Measurements from ENCODE around the gene TCAF1.
"Not testable (repeated sequence)": the region's sequence is repeated elsewhere in the genome, so short reads cannot be mapped to it uniquely, and the experiment has no call there.

DNA sequence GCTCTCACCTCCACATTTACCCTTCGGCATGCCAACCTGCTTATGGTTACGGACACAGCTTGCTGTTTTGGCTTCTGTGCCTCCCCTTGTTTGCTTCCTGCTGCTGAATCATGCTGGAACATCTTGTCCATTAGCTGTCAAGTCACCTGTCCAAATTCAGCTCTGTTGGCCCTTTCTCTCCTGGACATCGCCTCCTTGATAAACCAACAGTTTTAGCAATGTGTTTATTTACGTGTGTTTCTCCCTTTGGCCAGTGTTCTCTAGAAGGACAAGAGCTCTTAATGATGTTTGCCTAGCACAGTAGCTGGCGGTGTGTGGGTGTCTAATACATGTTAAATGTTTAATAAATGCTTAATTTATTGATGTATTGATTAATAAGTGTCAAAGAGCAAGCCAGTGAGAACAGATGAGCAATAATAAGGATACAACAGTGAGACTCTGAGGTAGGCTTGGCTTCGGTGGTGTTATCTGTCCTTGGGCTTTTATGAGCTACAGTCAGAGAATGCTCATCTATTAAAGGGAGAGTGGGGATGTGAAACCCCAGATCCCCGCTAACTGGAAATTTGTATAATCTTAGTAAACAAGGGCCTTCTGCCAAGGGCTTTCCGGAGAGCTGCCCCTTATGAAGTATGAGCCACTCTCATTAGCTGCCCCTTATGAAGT, 85.4 kb downstream of the TCAF1 start:
- not testable (repeated sequence) for TF ChIP-seq CTCF, POLR2A (IDR thresholded peaks at IDR 0.05)
